NCI-H187 treated with DMSO at 0.1 percent for 48 hours (cell line): ENCODE measurements around the gene ZDHHC11B.
"Not testable (repeated sequence)": the region's sequence is repeated elsewhere in the genome, so short reads cannot be mapped to it uniquely, and the experiment has no call there.

ENCODE experiments used
- DNase-seq: peaks from one replicate; lab custom pipeline; 2025; lab: John Stamatoyannopoulos, UW

The ZDHHC11B gene

GRCh38 chr5:766666-767431 is 17.7 kb downstream of the ZDHHC11B start:
- no peak for DNase-seq

- DNase-seq, result no peak
These were observed 18.4 kb downstream of the ZDHHC11B start for GRCh38 chr5:765948-766631.

- DNase-seq, result no peak
These were observed 20.3 kb downstream of the ZDHHC11B start for GRCh38 chr5:763998-764781.

GRCh38 chr5:763397-763796 is 21.1 kb downstream of the ZDHHC11B start:
- no peak for DNase-seq

GRCh38 chr5:762996-763395 is 21.5 kb downstream of the ZDHHC11B start:
- DNase-seq, result not testable (repeated sequence)

- DNase-seq, result no peak
These were observed 22.4 kb downstream of the ZDHHC11B start for GRCh38 chr5:761854-762710.

- DNase-seq, result no peak
These were observed 23.3 kb downstream of the ZDHHC11B start for GRCh38 chr5:761059-761771.

- no peak for DNase-seq
These were observed 24.0 kb downstream of the ZDHHC11B start for GRCh38 chr5:760363-761058.

GRCh38 chr5:759781-760362 is 24.7 kb downstream of the ZDHHC11B start:
- DNase-seq, result no peak

GRCh38 chr5:759111-759751 is 25.3 kb downstream of the ZDHHC11B start:
- no peak for DNase-seq

- DNase-seq, result no peak
These were observed 25.9 kb downstream of the ZDHHC11B start for GRCh38 chr5:758698-759053.

- no peak for DNase-seq
These were observed 26.4 kb downstream of the ZDHHC11B start for GRCh38 chr5:757931-758697.

GRCh38 chr5:757346-757930 is 27.1 kb downstream of the ZDHHC11B start:
- no peak for DNase-seq

GRCh38 chr5:756865-757345 is 27.6 kb downstream of the ZDHHC11B start:
- no peak for DNase-seq

GRCh38 chr5:756171-756570 is 28.4 kb downstream of the ZDHHC11B start:
- DNase-seq, result no peak

- DNase-seq, result not testable (repeated sequence)
These were observed 30.3 kb downstream of the ZDHHC11B start for GRCh38 chr5:754143-754632.

- DNase-seq, result not testable (repeated sequence)
These were observed 30.9 kb downstream of the ZDHHC11B start for GRCh38 chr5:753567-754142.
